ENCODE measurements around the gene GGTLC2.

DNA sequence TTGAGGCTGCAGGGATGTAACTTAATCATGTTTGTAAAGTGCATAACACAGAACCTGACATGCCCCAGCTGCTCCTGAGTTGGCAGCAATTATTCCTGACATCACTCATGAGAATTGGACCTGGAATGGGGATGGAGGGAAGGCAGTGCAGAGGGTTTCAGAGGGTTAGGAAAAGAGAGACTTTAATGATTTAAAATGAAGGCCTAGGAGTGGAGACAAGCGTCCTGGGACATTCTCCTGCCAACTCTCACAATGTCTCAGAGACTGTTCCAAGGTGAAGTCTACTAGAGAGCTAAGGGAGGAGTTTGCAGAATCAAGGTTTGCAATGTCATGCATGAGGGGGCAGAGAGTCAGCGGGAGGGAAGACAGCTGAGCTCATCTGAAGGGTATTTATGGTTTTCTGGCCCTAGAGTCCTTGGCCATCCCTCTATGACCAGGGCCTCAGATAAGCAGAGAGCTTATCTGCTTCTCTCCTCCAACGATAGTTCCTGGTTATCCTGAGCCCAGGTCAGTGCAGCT, 36.9 kb downstream of the GGTLC2 start:
- TF ChIP-seq, protein P1, sequence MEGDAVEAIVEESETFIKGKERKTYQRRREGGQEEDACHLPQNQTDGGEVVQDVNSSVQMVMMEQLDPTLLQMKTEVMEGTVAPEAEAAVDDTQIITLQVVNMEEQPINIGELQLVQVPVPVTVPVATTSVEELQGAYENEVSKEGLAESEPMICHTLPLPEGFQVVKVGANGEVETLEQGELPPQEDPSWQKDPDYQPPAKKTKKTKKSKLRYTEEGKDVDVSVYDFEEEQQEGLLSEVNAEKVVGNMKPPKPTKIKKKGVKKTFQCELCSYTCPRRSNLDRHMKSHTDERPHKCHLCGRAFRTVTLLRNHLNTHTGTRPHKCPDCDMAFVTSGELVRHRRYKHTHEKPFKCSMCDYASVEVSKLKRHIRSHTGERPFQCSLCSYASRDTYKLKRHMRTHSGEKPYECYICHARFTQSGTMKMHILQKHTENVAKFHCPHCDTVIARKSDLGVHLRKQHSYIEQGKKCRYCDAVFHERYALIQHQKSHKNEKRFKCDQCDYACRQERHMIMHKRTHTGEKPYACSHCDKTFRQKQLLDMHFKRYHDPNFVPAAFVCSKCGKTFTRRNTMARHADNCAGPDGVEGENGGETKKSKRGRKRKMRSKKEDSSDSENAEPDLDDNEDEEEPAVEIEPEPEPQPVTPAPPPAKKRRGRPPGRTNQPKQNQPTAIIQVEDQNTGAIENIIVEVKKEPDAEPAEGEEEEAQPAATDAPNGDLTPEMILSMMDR (IDR thresholded peaks at IDR 0.05): no peak
- no peak for TF ChIP-seq POLR2A (IDR thresholded peaks at IDR 0.05)

All from lower leg skin (tissue), 3 donors.